HT1080 (cell line): Measurements from ENCODE around the gene FGF14. TPM values are rescaled to one million over a fixed set of nuclear protein-coding genes. Genes with fewer than 3 reads are reported as not detected.
A peak's percentile ranks its signal among the peaks of the same experiment; 100 is the strongest.

Experiments used
- DNase-seq: peaks from one replicate; pipeline ENCODE4 v3.0.0-alpha.2; 2015; ENCODE audit warnings: low read depth
- total RNA-seq: library from RNA; depleted of rRNA; stranded (reverse); fragments of >200 nt; shearing (Covaris generic); gene quantifications from 2 replicates; pipeline ENCODE4 v1.2.3, GENCODE V29; 2014

FGF14 gene
- total RNA-seq, 1 experiment from 2014 or later: not detected

- DNase-seq: no peak
Observed at GRCh38 chr13:101989798-101990350, 412.0 kb downstream of the FGF14 start.

- DNase-seq: peak; percentile 18
Observed at GRCh38 chr13:101988140-101988539, 413.7 kb downstream of the FGF14 start.

- no peak for DNase-seq
Observed at GRCh38 chr13:101986316-101986715, 415.5 kb downstream of the FGF14 start.

- peak; percentile 37 for DNase-seq
Observed at GRCh38 chr13:101985321-101985720, 416.5 kb downstream of the FGF14 start.

- DNase-seq: no peak
Observed at GRCh38 chr13:101982903-101983302, 418.9 kb downstream of the FGF14 start.

- DNase-seq: no peak
Observed at GRCh38 chr13:101979825-101980224, 422.0 kb downstream of the FGF14 start.

- DNase-seq: no peak
Observed at GRCh38 chr13:101978552-101979315, 423.1 kb downstream of the FGF14 start.

GRCh38 chr13:101977475-101977874 lies 424.4 kb downstream of the FGF14 start:
- no peak for DNase-seq

GRCh38 chr13:101972191-101972590 lies 429.7 kb downstream of the FGF14 start:
- DNase-seq: no peak

- DNase-seq: no peak
Observed at GRCh38 chr13:101970341-101970740, 431.5 kb downstream of the FGF14 start.

- DNase-seq: no peak
Observed at GRCh38 chr13:101967781-101968180, 434.1 kb downstream of the FGF14 start.

GRCh38 chr13:101967216-101967615 lies 434.6 kb downstream of the FGF14 start:
- DNase-seq: no peak

GRCh38 chr13:101965096-101965495 lies 436.8 kb downstream of the FGF14 start:
- DNase-seq: peak; percentile 43

GRCh38 chr13:101959016-101959415 lies 442.8 kb downstream of the FGF14 start:
- peak; percentile 54 for DNase-seq

GRCh38 chr13:101955764-101956163 lies 446.1 kb downstream of the FGF14 start:
- no peak for DNase-seq

- DNase-seq: no peak
Observed at GRCh38 chr13:101951114-101951513, 450.7 kb downstream of the FGF14 start.

- DNase-seq: no peak
Observed at GRCh38 chr13:101949681-101950080, 452.2 kb downstream of the FGF14 start.

GRCh38 chr13:101946401-101946800 lies 455.4 kb downstream of the FGF14 start:
- DNase-seq: no peak

GRCh38 chr13:101945435-101945834 lies 456.4 kb downstream of the FGF14 start:
- no peak for DNase-seq

GRCh38 chr13:101944521-101944920 lies 457.3 kb downstream of the FGF14 start:
- DNase-seq: peak; percentile 15

- DNase-seq: no peak
Observed at GRCh38 chr13:101942535-101943157, 459.2 kb downstream of the FGF14 start.

GRCh38 chr13:101942038-101942437 lies 459.8 kb downstream of the FGF14 start:
- peak; percentile 40 for DNase-seq
